ENCODE measurements around the gene MVB12B. TPM values are rescaled to one million over a fixed set of nuclear protein-coding genes. Genes with fewer than 3 reads are reported as not detected.

The MVB12B gene
- total and polyA plus RNA-seq, 10 donors: 2.8 to 52.4 (median 34.8) TPM

GRCh38 chr9:126407114-126407870 is 80.7 kb downstream of the MVB12B start:
- 72 to 78% (median 74%) methylated on average over 19 of the region's 19 CpGs for WGBS, 5 donors
- no peaks in the 10 kb centered on the region for H3K27me3 ChIP-seq (replicated peaks in 1 of 7)

GRCh38 chr9:126408004-126408403 is 81.4 kb downstream of the MVB12B start:
- DNase-seq: no peak
- Histone ChIP-seq H3K36me3 (peaks cover 0 to 39% (median 0%) of the 10 kb centered on the region in 6 donors), H3K9me3 (no peaks in the 10 kb centered on the region), H3K4me3 (no peak overlapping the region), H3K27ac (peak overlapping the region in 2 of 8 donors; percentile 56), H3K4me1 (peaks cover 10 to 50% (median 19%) of the 10 kb centered on the region in 6 donors), H3K27me3 (replicated peaks in 1 of 7) (no peaks in the 10 kb centered on the region)
- TF ChIP-seq, protein P1, sequence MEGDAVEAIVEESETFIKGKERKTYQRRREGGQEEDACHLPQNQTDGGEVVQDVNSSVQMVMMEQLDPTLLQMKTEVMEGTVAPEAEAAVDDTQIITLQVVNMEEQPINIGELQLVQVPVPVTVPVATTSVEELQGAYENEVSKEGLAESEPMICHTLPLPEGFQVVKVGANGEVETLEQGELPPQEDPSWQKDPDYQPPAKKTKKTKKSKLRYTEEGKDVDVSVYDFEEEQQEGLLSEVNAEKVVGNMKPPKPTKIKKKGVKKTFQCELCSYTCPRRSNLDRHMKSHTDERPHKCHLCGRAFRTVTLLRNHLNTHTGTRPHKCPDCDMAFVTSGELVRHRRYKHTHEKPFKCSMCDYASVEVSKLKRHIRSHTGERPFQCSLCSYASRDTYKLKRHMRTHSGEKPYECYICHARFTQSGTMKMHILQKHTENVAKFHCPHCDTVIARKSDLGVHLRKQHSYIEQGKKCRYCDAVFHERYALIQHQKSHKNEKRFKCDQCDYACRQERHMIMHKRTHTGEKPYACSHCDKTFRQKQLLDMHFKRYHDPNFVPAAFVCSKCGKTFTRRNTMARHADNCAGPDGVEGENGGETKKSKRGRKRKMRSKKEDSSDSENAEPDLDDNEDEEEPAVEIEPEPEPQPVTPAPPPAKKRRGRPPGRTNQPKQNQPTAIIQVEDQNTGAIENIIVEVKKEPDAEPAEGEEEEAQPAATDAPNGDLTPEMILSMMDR (IDR thresholded peaks at IDR 0.05 in 8 of 11, conservative IDR thresholded peaks at IDR 0.05 in 3 of 11): no peak
- TF ChIP-seq POLR2A (IDR thresholded peaks at IDR 0.05) (no peak), POLR2AphosphoS5 (IDR thresholded peaks at IDR 0.05) (no peak)
- 87 to 96% (median 92%) methylated on average over 10 of the region's 10 CpGs for WGBS, 5 donors
- intact Hi-C loops (cut with DNase I; ENCODE audit: low total_unique reads): no loop called here

More at GRCh38 chr9:126407114-126407870, 80.7 kb downstream of the MVB12B start:
- Histone ChIP-seq H3K9me3 (no peaks in the 10 kb centered on the region), H3K27ac (peak overlapping the region in 7 of 8 donors; percentile 19 to 61 (median 51)), H3K36me3 (peaks cover 0 to 43% (median 0%) of the 10 kb centered on the region in 6 donors), H3K4me3 (no peak overlapping the region), H3K4me1 (peaks cover 6 to 49% (median 15%) of the 10 kb centered on the region in 6 donors)
- intact Hi-C loops (cut with DNase I; ENCODE audit: low total_unique reads): no loop called here
- DNase-seq: no peak
- TF ChIP-seq POLR2A (IDR thresholded peaks at IDR 0.05): no peak
- TF ChIP-seq, protein P1 (IDR thresholded peaks at IDR 0.05 in 8 of 11, conservative IDR thresholded peaks at IDR 0.05 in 3 of 11): no peak
- TF ChIP-seq POLR2AphosphoS5 (IDR thresholded peaks at IDR 0.05): peak in 2 of 3 donors; percentile 27 to 49

DNA sequence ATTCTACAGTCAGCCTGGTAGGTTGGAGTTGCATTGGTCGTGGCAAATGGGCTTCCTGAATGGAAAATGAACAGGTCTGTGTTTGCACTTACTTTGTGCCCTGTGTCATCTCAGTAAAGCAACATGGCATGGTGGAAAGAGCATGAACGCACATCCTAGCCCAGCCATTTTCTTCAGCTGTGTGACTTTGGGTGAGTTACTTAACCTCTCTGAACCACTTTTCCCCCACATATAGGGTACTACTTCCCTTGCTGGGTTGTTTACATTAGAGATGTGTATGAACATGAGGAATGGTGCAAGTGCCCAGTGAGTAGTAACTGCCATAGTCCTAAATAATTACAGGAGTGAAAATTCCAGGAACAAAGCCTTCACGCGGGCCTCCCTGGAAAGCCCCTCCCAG is 83.6 kb downstream of the MVB12B start:
- TF ChIP-seq POLR2AphosphoS5 (IDR thresholded peaks at IDR 0.05) (no peak), POLR2A (IDR thresholded peaks at IDR 0.05) (no peak)
- TF ChIP-seq, protein P1 (IDR thresholded peaks at IDR 0.05 in 8 of 11, conservative IDR thresholded peaks at IDR 0.05 in 3 of 11): no peak
- no peaks in the 10 kb centered on the region for H3K27me3 ChIP-seq (replicated peaks in 1 of 7)
- H3K4me3 ChIP-seq: no peak overlapping the region
- peaks cover 10 to 52% (median 25%) of the 10 kb centered on the region in 6 donors for H3K4me1 ChIP-seq
- no peaks in the 10 kb centered on the region for H3K9me3 ChIP-seq
- H3K36me3 ChIP-seq: peaks cover 0 to 36% (median 2%) of the 10 kb centered on the region in 6 donors
- intact Hi-C loops (cut with DNase I; ENCODE audit: low total_unique reads): loop anchor here (10.0 kb wide), 1 partner anchor 1005 kb away; no protein-coding TSS in a partner anchor
- WGBS, 5 donors: 92 to 97% (median 92%) methylated on average over 4 of the region's 4 CpGs
- DNase-seq: peak; percentile 20
- peak overlapping the region in 2 of 8 donors; percentile 73 to 79 for H3K27ac ChIP-seq
